Type B pancreatic cell (in vitro differentiated cells): ENCODE results near the gene TIMM44. TPM values are rescaled to one million over a fixed set of nuclear protein-coding genes. Genes with fewer than 3 reads are reported as not detected.

ENCODE experiments used
- DNase-seq: peaks from one replicate; pipeline ENCODE4 v3.0.0; 2021; ENCODE audit warnings: mixed read lengths; ENCODE audit not compliant: unreplicated experiment; ENCODE audit errors: extremely low spot score
- H3K27ac Mint-ChIP-seq: 2 replicates; pipeline ENCODE4 v1.8.0; 2021; ENCODE audit warnings: mild to moderate bottlenecking, mixed read lengths
- H3K27me3 Mint-ChIP-seq: 2 replicates; pipeline ENCODE4 v1.8.0; 2021; ENCODE audit warnings: mixed read lengths
- H3K36me3 Mint-ChIP-seq: 2 replicates; pipeline ENCODE4 v1.8.0; 2021; ENCODE audit warnings: mixed read lengths
- H3K4me1 Mint-ChIP-seq: one replicate; pipeline ENCODE4 v1.8.0; 2021; ENCODE audit warnings: mixed read lengths; ENCODE audit not compliant: unreplicated experiment
- H3K4me3 Mint-ChIP-seq: 2 replicates; pipeline ENCODE4 v1.8.0; 2021; ENCODE audit warnings: mild to moderate bottlenecking, mixed read lengths
- H3K9me3 Mint-ChIP-seq: 2 replicates; pipeline ENCODE4 v1.8.0; 2021; ENCODE audit warnings: mixed read lengths
- CTCF ChIP-seq: fragments of 200-600 bp; sonication (generic); conservative IDR thresholded peaks from 2 replicates; pipeline ENCODE4 v1.5.0; 2021; ENCODE audit warnings: antibody characterized with exemption, mild to moderate bottlenecking
- total RNA-seq: library from RNA; stranded (reverse); gene quantifications from 2 replicates; pipeline ENCODE4 v1.2.1, GENCODE V29; 2021; ENCODE audit warnings: low replicate concordance

TIMM44 gene
- total RNA-seq, 1 donor from 2014 or later = 80.4 TPM

- H3K4me1 Mint-ChIP-seq = no peaks in the 10 kb centered on the region
- TF ChIP-seq CTCF = no peak
- H3K36me3 Mint-ChIP-seq = peaks cover 4% of the 10 kb centered on the region
Observed at GRCh38 chr19:7953060-7953459, 9.6 kb upstream of the TIMM44 start.

GRCh38 chr19:7947939-7948338 is 4.5 kb upstream of the TIMM44 start:
- H3K27ac Mint-ChIP-seq = no peak overlapping the region
- TF ChIP-seq CTCF = no peak
- no peak overlapping the region for H3K4me3 Mint-ChIP-seq
- no peaks in the 10 kb centered on the region for H3K36me3 Mint-ChIP-seq
- DNase-seq = no peak
- no peaks in the 10 kb centered on the region for H3K27me3 Mint-ChIP-seq
- no peaks in the 10 kb centered on the region for H3K9me3 Mint-ChIP-seq
- peaks cover 14% of the 10 kb centered on the region for H3K4me1 Mint-ChIP-seq

More at GRCh38 chr19:7953060-7953459, 9.6 kb upstream of the TIMM44 start:
- Mint-ChIP-seq H3K9me3 (no peaks in the 10 kb centered on the region), H3K4me3 (no peak overlapping the region), H3K27me3 (no peaks in the 10 kb centered on the region), H3K27ac (no peak overlapping the region)
- DNase-seq = no peak

GRCh38 chr19:7944177-7944761 is 803 bp upstream of the TIMM44 start:
- Mint-ChIP-seq H3K4me3 (peak overlapping the region; percentile 97), H3K27me3 (no peaks in the 10 kb centered on the region)

GRCh38 chr19:7942981-7943443 is 454 bp downstream of the TIMM44 start:
- Mint-ChIP-seq H3K36me3 (peaks cover 3% of the 10 kb centered on the region), H3K27ac (peak overlapping the region; percentile 99), H3K27me3 (no peaks in the 10 kb centered on the region), H3K4me1 (peaks cover 22% of the 10 kb centered on the region), H3K4me3 (peak overlapping the region; percentile 97), H3K9me3 (no peaks in the 10 kb centered on the region)
- no peak for TF ChIP-seq CTCF
- no peak for DNase-seq

More at GRCh38 chr19:7944177-7944761, 803 bp upstream of the TIMM44 start:
- peak overlapping the region; percentile 99 for H3K27ac Mint-ChIP-seq
- peak; percentile 89 for DNase-seq
- peak; percentile 97 for TF ChIP-seq CTCF
- no peaks in the 10 kb centered on the region for H3K9me3 Mint-ChIP-seq
- peaks cover 22% of the 10 kb centered on the region for H3K4me1 Mint-ChIP-seq
- H3K36me3 Mint-ChIP-seq = no peaks in the 10 kb centered on the region

- peak overlapping the region; percentile 99 for H3K27ac Mint-ChIP-seq
- TF ChIP-seq CTCF = no peak
- H3K4me1 Mint-ChIP-seq = peaks cover 22% of the 10 kb centered on the region
- no peaks in the 10 kb centered on the region for H3K9me3 Mint-ChIP-seq
- H3K36me3 Mint-ChIP-seq = peaks cover 3% of the 10 kb centered on the region
- no peaks in the 10 kb centered on the region for H3K27me3 Mint-ChIP-seq
- DNase-seq = no peak
- H3K4me3 Mint-ChIP-seq = peak overlapping the region; percentile 97
Observed at GRCh38 chr19:7941895-7942596, 1.4 kb downstream of the TIMM44 start.
